Osteoblast (primary cell): ENCODE results near the gene TLCD4. TPM values are rescaled to one million over a fixed set of nuclear protein-coding genes. Genes with fewer than 3 reads are reported as not detected.
A peak's percentile ranks its signal among the peaks of the same experiment; 100 is the strongest.

Experiments used
- DNase-seq: peaks from one replicate; pipeline ENCODE4 v3.0.0; 2011; ENCODE audit warnings: low spot score, mixed read lengths; ENCODE audit not compliant: insufficient read length; ENCODE audit errors: missing footprints
- H2AFZ ChIP-seq: 2 replicates; pipeline ENCODE4 v1.6.0; 2011; ENCODE audit warnings: mild to moderate bottlenecking, low read length
- H3K27ac ChIP-seq: 2 replicates; pipeline ENCODE4 v1.5.1; 2011; ENCODE audit warnings: mild to moderate bottlenecking, low read depth, low read length, moderate library complexity
- H3K27me3 ChIP-seq: 2 replicates; pipeline ENCODE4 v1.6.0; 2012; ENCODE audit warnings: mild to moderate bottlenecking, control low read depth, inconsistent platforms, low read length, moderate library complexity; ENCODE audit not compliant: insufficient read depth
- H3K36me3 ChIP-seq: 2 replicates; pipeline ENCODE4 v1.5.1; 2011; ENCODE audit warnings: mild to moderate bottlenecking, low read length, control low read depth, moderate library complexity; ENCODE audit not compliant: insufficient read depth
- H3K4me1 ChIP-seq: 2 replicates; pipeline ENCODE4 v1.5.1; 2011; ENCODE audit warnings: mild to moderate bottlenecking, low read length, control low read depth, moderate library complexity; ENCODE audit not compliant: insufficient read depth
- H3K4me2 ChIP-seq: 2 replicates; pipeline ENCODE4 v1.6.0; 2011; ENCODE audit warnings: mild to moderate bottlenecking, low read length; ENCODE audit not compliant: insufficient read depth
- H3K4me3 ChIP-seq: fragments of 200-600 bp; sonication (generic); 3 replicates; pipeline ENCODE4 v1.5.1; 2012; ENCODE audit warnings: mild to moderate bottlenecking, low read length, inconsistent platforms; ENCODE audit not compliant: insufficient read depth
- H3K79me2 ChIP-seq: 2 replicates; pipeline ENCODE4 v1.6.0; 2012; ENCODE audit warnings: mild to moderate bottlenecking, low read length, control low read depth, inconsistent platforms; ENCODE audit not compliant: insufficient read depth
- H3K9me3 ChIP-seq: 2 replicates; pipeline ENCODE4 v1.5.1; 2011; ENCODE audit warnings: low read depth, low read length, control low read depth
- H4K20me1 ChIP-seq: 2 replicates; pipeline ENCODE4 v1.6.0; 2012; ENCODE audit warnings: mild to moderate bottlenecking, low read length, control low read depth; ENCODE audit not compliant: insufficient read depth
- CTCF ChIP-seq: IDR thresholded peaks from 2 replicates; pipeline ENCODE4 v1.5.1; 2011; ENCODE audit warnings: mild to moderate bottlenecking, low read depth, low read length, moderate library complexity; ENCODE audit errors: extremely low read depth
- total RNA-seq: library from RNA; depleted of rRNA; stranded (reverse); fragments of >200 nt; gene quantifications from 2 replicates; pipeline ENCODE4 v1.2.3, GENCODE V29; 2012

The TLCD4 gene
- total RNA-seq, 1 donor, result 2.2 TPM

DNA sequence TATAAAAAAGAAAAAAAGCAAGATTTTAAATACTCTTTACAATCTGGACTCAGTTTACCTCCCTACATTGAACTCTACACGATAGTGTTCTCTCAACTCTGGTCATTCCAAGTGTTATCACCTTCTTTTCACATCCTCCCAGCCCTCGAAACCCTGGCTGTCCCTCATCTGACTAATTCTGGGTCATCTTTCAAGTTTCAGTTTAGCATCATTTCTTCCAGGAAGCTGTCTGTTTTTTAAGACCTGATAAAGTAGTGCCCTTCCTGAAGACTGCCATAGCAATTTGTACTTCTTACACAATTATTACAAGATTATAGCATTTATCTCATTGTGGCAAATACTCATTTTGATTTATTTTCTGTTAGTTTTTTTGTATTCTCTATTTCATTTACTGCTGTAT, 45.6 kb upstream of the TLCD4 start:
- Histone ChIP-seq H2AFZ (peak overlapping the region; percentile 94), H4K20me1 (no peaks in the 10 kb centered on the region)

DNA sequence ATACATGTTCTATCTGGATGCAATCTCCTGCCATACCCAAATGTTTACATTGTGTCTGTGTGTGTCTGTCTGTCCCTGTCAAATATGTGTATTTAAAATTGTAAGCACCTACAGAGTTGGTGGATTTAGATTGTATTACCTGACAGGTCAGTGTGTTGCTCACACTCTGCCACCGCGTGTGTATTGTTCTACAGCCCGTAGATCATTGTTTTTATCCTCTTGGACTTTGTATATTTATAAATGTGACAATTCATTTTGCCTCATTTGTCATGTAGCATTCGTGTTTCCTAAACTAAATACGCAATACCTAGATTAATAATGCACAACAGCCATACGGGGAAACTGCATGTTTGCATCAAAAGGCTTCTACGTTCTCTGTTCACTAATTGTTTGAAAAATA, 45.0 kb upstream of the TLCD4 start:
- Histone ChIP-seq H2AFZ (peak overlapping the region; percentile 94), H3K4me1 (peaks cover 12% of the 10 kb centered on the region), H3K27me3 (no peaks in the 10 kb centered on the region), H3K79me2 (no peaks in the 10 kb centered on the region), H3K27ac (peak overlapping the region; percentile 84), H3K9me3 (no peaks in the 10 kb centered on the region), H4K20me1 (no peaks in the 10 kb centered on the region), H3K36me3 (no peaks in the 10 kb centered on the region), H3K4me2 (peak overlapping the region; percentile 97), H3K4me3 (peak overlapping the region; percentile 83)
- no peak for TF ChIP-seq CTCF
- no peak for DNase-seq

More for the DNA sequence above, 45.6 kb upstream of the TLCD4 start:
- TF ChIP-seq CTCF, result no peak
- peak overlapping the region; percentile 97 for H3K4me2 ChIP-seq
- H3K4me3 ChIP-seq, result peak overlapping the region; percentile 83
- no peaks in the 10 kb centered on the region for H3K36me3 ChIP-seq
- no peak for DNase-seq
- no peaks in the 10 kb centered on the region for H3K27me3 ChIP-seq
- peaks cover 12% of the 10 kb centered on the region for H3K4me1 ChIP-seq
- no peaks in the 10 kb centered on the region for H3K9me3 ChIP-seq
- peak overlapping the region; percentile 84 for H3K27ac ChIP-seq
- no peaks in the 10 kb centered on the region for H3K79me2 ChIP-seq

DNA sequence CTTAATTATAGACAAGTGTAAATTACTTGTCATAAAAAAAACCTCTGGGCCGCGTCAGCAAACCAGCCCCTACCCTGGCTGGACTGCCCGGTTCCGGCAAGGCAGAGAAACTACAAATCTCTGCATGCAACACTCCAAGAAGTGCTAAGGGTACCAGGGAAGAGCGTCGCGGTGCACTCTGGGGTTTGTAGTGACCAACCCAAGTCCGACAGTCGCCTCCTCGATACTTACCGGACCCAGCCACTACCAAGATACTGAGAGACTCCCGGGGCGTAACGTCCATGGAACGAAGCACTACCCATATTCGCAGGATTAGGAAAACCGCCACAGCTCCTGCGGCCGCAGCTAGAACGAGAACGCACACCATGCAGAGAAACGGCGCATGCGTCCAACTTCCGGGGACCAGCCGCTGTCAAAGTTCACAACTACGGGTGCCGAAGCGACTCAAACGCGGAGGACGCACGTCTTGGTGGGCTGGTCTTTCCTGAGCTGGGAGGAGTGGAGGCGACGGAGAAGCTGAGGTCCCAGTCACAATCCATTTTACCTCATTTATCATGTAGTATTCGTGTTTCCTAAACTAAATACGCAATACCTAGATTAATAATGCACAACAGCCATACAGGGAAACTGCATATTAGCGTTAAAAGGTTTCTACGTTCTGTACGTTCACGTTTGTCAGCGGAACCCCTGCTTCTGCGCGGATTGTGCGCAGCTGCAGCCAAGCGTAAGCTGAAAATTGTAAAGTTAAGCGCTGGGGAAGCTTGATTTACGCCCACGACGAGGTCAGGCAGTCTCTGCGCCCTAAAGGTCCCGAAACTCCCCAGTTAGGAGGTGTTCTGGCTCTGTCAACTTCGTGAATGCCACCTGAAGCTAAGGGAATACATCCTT, 44.4 kb upstream of the TLCD4 start, which contains the start of gene ALG14:
Gene ALG14, minus strand, starts transcription at position 420 of the 888 bp plus-strand sequence. Its CDS starts 53 bp downstream, at position 367.
- Histone ChIP-seq H3K27me3 (no peaks in the 10 kb centered on the region), H3K4me3 (peak within 1 kb of the TSS; percentile 83), H4K20me1 (no peaks in the 10 kb centered on the region), H2AFZ (peak within 1 kb of the TSS; percentile 94), H3K36me3 (no peaks in the 10 kb centered on the region), H3K27ac (peak within 1 kb of the TSS; percentile 84), H3K4me2 (peak within 1 kb of the TSS; percentile 97), H3K79me2 (no peaks in the 10 kb centered on the region), H3K4me1 (peaks cover 12% of the 10 kb centered on the region), H3K9me3 (no peaks in the 10 kb centered on the region)
- no peak for TF ChIP-seq CTCF
- peak; percentile 92 for DNase-seq

GRCh38 chr1:95073446-95073845, 43.7 kb upstream of the TLCD4 start:
- no peaks in the 10 kb centered on the region for H3K27me3 ChIP-seq
- no peak for DNase-seq
- no peaks in the 10 kb centered on the region for H3K36me3 ChIP-seq
- peak overlapping the region; percentile 83 for H3K4me3 ChIP-seq
- H2AFZ ChIP-seq, result peak overlapping the region; percentile 94
- H3K9me3 ChIP-seq, result no peaks in the 10 kb centered on the region
- peak overlapping the region; percentile 84 for H3K27ac ChIP-seq
- H4K20me1 ChIP-seq, result no peaks in the 10 kb centered on the region
- H3K4me1 ChIP-seq, result peaks cover 12% of the 10 kb centered on the region
- H3K4me2 ChIP-seq, result peak overlapping the region; percentile 97
- H3K79me2 ChIP-seq, result no peaks in the 10 kb centered on the region
- TF ChIP-seq CTCF, result no peak
